KG1 (cell line): ENCODE results near the gene RASSF8.
"Not testable (repeated sequence)": the region's sequence is repeated elsewhere in the genome, so short reads cannot be mapped to it uniquely, and the experiment has no call there.

Experiments
- DNase-seq: peaks from one replicate; lab custom pipeline; 2025; lab: John Stamatoyannopoulos, UW

Gene RASSF8

GRCh38 chr12:26029736-26030022 lies 71.2 kb downstream of the RASSF8 start:
- DNase-seq = no peak

DNA sequence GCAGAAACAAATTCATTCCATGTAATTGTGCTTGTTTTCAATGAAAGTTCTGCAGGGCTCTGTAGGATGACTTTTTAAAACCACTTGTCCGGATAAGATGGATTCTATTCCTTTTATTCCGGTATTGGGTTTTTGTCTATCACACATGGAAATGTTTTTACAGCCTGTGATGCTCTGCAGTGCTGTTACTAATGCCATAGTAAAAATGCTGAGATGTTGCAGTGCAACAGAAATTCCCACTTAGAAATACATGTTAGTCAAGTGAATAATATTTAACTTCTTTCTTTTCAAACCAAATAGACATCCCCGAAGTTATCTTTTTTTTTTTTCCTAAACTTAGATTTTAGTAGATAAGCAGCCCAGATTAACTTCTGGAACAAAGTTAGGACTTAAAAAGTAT lies 71.9 kb downstream of the RASSF8 start:
- DNase-seq = no peak

DNA sequence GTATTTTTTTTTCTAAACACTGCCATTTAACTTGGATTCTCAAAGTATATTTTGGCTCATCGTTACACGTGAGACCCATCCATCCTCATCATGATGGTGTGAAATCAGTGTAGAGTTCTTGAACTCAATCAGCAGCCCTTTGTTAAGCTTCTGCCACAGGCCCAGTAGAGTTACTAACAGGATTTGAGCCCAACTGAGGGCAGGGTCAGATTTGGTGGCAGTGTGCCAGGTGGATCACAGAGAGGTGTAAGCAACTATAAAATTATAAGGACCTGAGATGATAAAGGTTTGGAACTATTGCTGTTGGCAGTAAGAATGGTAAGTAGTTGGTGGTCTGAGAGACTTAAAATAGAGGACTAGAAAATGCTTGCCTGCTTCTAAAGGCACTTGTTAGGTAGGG lies 72.8 kb downstream of the RASSF8 start:
- no peak for DNase-seq

DNA sequence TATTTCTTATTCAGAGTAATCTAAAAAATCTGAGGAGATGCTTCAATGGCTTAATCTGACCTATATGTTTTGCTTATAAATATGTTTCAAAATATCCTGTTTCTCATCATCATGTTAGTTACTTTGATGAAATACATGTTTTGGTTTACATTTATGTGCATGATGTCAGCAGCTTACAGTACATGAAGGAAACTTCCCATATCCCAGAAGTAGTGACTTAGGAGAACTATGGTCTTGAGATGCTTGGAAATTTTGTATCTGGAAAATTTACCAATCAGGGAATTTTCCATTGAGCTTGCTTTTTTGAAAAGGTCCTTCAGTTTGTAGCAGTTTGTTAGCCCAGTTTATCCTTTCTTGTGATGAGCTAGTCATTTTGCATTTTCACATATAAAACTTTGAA lies 73.3 kb downstream of the RASSF8 start:
- DNase-seq = no peak

DNA sequence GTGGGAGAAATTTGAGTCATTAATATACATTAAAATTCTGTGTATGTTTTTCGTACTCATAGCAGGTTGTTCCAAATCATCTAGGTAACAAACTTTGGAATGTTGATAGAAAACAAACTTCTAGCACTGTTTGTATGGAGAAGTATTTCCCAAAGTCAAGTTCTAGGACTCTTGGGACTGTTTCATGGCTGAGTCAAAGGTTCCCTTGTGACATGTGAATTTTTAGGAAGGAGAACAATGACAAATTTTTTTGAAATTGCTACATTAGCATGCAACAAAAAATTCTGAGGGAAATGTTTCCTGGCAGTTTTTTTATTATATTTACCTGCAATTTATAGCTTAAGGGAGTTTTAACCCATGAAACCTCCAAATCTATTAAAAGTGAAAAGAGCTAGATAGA lies 73.8 kb downstream of the RASSF8 start:
- DNase-seq = no peak

DNA sequence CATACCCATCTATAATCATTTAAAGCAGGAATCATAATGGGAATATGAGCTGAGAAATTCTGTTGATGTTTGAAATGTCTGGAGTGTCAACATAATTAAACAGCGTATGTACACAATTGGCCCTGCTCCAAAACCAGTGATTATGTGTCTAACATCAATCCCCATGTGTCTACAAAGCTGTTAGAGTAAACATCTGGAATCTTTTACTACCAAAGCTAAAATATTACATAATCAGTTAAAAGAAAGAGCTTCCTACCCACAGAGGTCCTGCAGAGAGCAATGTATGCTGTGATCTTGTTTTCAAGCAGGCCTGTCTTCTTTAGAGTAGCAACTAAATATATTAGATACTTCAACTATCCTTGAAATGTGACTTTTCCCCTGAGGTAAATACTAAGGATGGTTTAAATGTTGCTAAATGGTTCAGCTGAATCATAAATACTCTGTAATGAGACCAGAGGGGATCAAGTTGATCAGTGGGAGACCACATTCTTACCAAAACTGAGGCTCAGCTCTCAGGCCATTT lies 74.3 kb downstream of the RASSF8 start:
- no peak for DNase-seq

DNA sequence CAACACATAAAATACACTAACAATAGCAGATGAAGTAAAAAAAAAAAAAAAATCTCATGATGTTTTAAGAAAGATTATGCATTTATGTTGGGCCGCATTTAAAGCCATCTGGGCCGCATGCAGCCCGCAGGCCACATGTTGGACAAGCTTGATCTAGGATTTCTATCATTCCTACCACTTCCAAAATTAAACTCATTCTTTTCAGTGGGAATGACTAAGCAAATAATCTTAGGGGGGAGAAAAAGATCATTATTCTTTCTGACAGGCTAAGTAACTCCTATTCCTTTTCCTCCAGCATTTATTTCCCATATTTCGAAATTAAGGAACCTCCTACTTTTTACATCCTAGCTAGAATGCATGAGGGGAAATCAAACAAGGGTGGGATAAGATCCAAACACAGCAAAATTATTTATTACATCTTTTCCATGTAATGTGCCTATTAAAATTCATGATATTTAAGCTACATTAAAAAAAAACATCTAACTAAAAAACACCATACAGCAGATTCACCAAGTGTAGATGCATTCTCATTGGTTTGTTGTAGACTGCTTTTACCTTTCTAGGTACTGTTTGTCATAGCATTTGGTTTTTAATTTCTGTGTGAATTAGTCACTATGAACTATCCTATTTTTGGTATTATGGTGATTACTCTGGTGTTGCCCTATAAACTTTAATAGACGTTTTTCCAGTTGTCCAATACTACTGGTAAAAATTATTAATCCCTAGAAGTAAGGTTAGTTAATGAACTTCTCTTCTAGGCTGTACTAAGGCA lies 76.1 kb downstream of the RASSF8 start:
- no peak for DNase-seq

- no peak for DNase-seq
These were observed 78.4 kb downstream of the RASSF8 start for GRCh38 chr12:26036877-26037276.

DNA sequence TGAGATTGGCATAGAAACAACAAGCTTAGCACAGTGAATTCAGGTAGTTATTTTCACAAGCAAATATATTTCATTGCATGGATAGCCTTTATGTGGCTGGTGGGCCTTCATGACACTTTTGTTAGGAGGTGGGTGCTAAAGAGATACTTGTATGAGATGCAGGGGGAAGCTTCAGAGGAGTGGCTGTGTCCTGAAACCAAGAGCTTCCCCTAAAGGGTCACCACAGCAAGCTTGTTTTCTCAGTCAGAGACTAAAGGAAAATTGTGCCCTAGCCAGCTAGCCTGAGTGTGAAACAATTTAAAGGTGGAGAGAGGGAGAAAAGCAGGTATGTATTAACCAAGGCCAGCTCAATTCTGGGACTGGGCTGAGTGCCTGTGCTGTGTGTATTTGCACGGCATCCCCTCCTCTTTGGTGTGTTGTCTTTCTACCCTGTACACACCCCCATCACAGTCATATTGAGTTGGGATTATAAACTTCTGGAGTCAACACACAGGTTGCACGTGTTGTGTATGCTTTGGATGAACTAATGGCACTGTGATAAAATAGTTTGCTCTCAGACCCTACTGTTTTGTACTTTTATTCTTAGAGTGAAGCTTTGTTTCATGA lies 79.2 kb downstream of the RASSF8 start:
- no peak for DNase-seq

DNA sequence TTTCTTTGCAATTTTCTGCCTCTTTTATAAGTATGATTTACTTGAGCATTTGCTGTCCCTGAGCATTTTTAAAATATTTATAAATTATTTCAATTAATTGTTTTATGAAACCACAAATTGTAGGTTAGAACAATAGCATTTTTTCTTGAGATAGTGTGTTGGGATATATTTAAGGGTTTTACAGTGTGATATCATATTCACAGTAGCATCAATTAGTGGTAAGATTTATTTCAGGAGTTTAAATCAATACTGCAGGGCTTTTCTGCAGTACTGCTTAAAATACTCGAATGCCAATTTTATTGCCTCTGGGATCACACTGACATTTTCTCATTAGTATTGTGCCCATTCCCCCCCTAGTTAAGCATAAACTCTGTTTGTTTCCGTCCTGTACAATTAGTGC lies 84.2 kb downstream of the RASSF8 start:
- DNase-seq = no peak

- no peak for DNase-seq
These were observed 84.9 kb downstream of the RASSF8 start for GRCh38 chr12:26043135-26044006.

DNA sequence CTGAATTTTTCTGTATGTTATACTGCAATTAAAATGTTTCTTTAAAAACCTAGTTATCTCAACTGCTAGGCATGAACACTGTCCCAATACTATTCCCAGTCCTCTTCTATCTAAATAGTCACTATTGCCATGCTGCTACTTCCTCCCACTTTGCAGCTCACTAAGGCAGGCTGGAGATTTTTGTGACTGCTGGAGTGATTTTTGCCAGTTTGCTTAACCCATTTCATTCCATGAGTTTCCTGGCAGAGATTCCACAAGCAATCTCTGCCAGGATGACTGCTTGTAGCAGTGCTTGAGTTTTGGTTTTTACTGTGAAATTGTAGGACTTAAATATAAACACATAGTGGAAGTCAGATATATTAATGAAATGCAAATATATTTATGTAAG lies 85.5 kb downstream of the RASSF8 start:
- no peak for DNase-seq

DNA sequence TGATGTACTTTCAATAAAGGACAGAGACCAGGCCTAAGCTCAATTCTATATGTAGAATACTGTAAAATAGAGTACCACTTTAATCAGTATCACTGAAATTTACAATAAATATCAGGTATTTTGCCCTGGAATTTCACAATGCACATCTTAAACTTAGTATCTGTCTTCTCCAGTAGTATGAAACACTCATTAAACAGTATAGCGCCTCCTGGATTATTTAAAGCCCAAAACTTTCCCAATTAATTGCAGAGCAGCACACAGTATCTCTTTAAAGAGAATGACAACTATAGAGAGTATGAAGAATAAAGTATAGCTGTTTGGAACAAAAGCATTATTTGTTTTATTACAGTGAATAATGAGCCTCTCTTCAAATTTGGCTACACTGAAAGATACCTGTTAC lies 86.1 kb downstream of the RASSF8 start:
- no peak for DNase-seq

- no peak for DNase-seq
These were observed 87.7 kb downstream of the RASSF8 start for GRCh38 chr12:26046203-26046602.

DNA sequence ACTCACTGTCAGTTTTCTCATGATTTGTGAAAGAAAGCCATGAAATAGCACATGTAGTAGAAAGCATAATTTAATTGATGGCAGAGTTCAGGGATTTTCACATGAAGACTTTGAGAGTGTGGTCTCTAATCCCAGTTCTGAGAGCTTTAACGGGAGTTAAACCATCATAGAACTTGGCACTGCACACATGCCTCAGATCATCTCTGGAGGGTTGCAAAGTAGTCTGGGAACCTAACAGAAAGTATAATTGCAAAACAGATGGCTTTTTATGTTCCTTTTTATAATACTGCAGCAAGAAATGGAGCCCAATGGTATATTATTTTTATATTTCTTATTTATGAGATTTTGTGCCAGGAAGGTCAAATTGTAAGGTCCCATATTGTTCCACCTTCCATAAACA lies 88.4 kb downstream of the RASSF8 start:
- DNase-seq = no peak

GRCh38 chr12:26047401-26048226 lies 89.1 kb downstream of the RASSF8 start:
- DNase-seq = no peak

GRCh38 chr12:26052652-26053051 lies 94.2 kb downstream of the RASSF8 start:
- DNase-seq = no peak

DNA sequence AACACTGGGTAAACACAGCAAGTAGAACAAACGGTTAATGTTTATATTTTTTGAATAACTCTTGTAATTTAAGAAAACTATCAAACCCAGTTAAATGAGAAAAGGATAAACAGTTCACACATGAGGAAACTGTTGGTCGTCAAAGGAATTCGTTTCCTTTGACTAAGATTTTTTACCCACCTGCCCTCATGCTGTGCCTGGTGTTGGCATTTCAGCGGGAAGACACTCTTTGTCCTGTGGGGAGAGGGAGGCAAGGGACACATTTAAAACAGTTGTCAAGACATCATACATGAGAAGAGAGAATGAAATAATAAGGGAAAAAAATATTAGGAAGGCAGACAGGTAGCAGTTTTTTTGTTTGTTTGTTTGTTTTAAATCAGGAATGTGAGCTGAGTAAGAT lies 95.9 kb downstream of the RASSF8 start:
- DNase-seq = no peak

DNA sequence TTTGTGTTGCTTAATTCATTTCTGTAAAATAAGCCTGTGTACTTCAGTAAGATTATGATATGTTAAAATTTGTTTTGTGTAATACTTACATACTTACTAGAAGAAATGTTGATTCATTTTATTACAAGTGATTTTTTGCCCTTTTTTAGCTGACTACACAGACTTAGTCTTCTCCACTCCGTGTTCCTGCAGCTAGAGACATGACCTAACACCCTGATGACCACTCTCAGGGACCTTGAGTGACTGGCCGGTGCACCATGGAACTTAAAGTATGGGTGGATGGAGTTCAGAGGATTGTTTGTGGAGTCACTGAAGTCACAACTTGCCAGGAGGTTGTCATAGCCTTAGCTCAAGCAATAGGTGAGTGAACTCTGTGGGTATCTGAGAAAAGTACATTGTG lies 96.6 kb downstream of the RASSF8 start:
- DNase-seq = no peak

DNA sequence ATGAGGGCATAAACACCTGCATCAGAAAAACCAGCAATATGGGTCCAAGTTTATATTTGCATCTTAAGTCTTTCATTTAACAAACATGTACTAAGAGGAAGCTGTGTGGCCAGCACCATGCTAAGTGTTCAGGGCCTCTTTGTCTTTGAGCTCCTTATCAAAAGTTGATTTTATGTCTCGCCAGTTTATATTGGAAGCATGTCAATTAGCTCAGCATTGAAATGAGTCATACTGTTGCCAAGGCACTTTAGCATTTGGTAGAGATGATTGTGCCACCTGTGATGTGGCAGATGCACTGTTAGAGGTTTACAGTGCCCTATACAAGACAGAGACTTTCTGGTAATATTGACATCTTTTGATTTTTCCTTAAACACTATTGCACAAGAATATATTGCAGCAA lies 97.9 kb downstream of the RASSF8 start:
- DNase-seq = no peak

DNA sequence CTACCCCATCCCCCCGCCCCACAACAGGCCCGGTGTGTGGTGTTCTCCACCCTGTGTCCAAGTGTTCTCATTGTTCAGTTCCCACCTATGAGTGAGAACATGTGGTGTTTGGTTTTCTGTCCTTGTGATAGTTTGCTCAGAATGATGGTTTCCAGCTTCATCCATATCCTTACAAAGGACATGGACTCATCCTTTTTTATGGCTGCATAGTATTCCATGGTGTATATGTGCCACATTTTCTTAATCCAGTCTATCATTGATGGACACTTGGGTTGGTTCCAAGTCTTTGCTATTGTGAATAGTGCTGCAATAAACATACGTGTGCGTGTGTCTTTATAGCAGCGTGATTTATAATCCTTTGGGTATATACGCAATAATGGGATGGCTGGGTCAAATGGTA lies 98.8 kb downstream of the RASSF8 start:
- not testable (repeated sequence) for DNase-seq

DNA sequence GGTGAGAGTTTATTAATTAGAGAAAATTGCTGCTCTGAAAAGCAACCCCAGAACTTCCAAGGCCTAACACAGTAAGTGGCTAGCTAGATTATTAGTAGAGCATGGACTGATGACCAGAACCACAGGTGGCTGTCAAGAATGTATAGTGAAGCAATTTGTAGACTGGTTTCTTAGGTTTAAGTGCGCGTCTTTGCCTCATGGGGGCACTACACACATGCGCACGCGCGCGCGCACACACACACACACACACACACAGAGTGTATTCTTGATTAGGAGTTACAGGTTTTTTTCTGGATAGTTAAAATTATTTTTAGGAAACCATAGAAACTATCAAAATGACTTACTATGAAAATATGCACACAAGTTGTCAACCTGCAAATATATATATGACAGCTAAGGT lies 99.8 kb downstream of the RASSF8 start:
- no peak for DNase-seq
